HepG2 (cell line): ENCODE measurements around the gene NUDT22. TPM values are rescaled to one million over a fixed set of nuclear protein-coding genes. Genes with fewer than 3 reads are reported as not detected.

ENCODE experiments used
- AGO1 ChIP-seq: fragments of 200-400 bp; formaldehyde crosslinking; IDR thresholded peaks from 2 replicates; pipeline ENCODE4 v1.6.1; 2017; ENCODE audit warnings: mild to moderate bottlenecking, low read depth, low read length, moderate library complexity; ENCODE audit not compliant: poor library complexity, severe bottlenecking
- AKAP8 ChIP-seq: sonication (generic); formaldehyde crosslinking; IDR thresholded peaks from 2 replicates; pipeline ENCODE4 v1.5.1; 2020; ENCODE audit warnings: mild to moderate bottlenecking, missing genetic modification reagents
- CREBL2 ChIP-seq: sonication (generic); formaldehyde crosslinking; IDR thresholded peaks from 2 replicates; pipeline ENCODE4 v1.8.1; 2023; ENCODE audit warnings: missing genetic modification reagents, mild to moderate bottlenecking, borderline replicate concordance
- ETV5 ChIP-seq: IDR thresholded peaks from 2 replicates; pipeline ENCODE4 v1.6.1; 2018; ENCODE audit warnings: missing biosample characterization, missing genetic modification reagents, inconsistent platforms, borderline replicate concordance
- FOXM1 ChIP-seq: sonication (generic); formaldehyde crosslinking; IDR thresholded peaks from 2 replicates; pipeline ENCODE4 v1.5.0; 2020; ENCODE audit warnings: missing genetic modification reagents
- HNF4A ChIP-seq: sonication (generic); formaldehyde crosslinking; IDR thresholded peaks from 2 replicates; pipeline ENCODE4 v1.4.0; 2020; ENCODE audit warnings: missing genetic modification reagents
- MAFF ChIP-seq: IDR thresholded peaks from 2 replicates; pipeline ENCODE4 v1.6.1; 2011; ENCODE audit warnings: low read depth, low read length, improper control_type of control experiment
- MLX ChIP-seq: IDR thresholded peaks from 2 replicates; pipeline ENCODE4 v1.6.1; 2016
- NFATC3 ChIP-seq: sonication (generic); formaldehyde crosslinking; IDR thresholded peaks from 2 replicates; pipeline ENCODE4 v1.5.1; 2020; ENCODE audit warnings: mild to moderate bottlenecking, missing genetic modification reagents
- NFIB ChIP-seq: sonication (generic); formaldehyde crosslinking; IDR thresholded peaks from 2 replicates; pipeline ENCODE4 v1.9.0; 2021; ENCODE audit warnings: missing genetic modification reagents, mild to moderate bottlenecking, borderline replicate concordance
- PAWR ChIP-seq: sonication (generic); formaldehyde crosslinking; IDR thresholded peaks from 2 replicates; pipeline ENCODE4 v1.4.0; 2020; ENCODE audit warnings: missing genetic modification reagents, mild to moderate bottlenecking, borderline replicate concordance
- POLR2A ChIP-seq, 2 experiments: IDR thresholded peaks; 2 replicates each; pipeline ENCODE4 v1.6.1; 2011; ENCODE audit warnings: low read depth in 2 of 2, low read length in 2 of 2, mild to moderate bottlenecking in 1 of 2, moderate library complexity in 1 of 2; ENCODE audit not compliant: insufficient read depth in 1 of 2
- SRY ChIP-seq: sonication (generic); formaldehyde crosslinking; IDR thresholded peaks from 2 replicates; pipeline ENCODE4 v1.8.0; 2022; ENCODE audit warnings: mild to moderate bottlenecking, missing genetic modification reagents
- ZBTB7A ChIP-seq: sonication (generic); formaldehyde crosslinking; IDR thresholded peaks from 2 replicates; pipeline ENCODE4 v1.8.0; 2022; ENCODE audit warnings: mild to moderate bottlenecking, missing genetic modification reagents
- ZMYM2 ChIP-seq: sonication (generic); formaldehyde crosslinking; IDR thresholded peaks from 2 replicates; pipeline ENCODE4 v1.8.0; 2022; ENCODE audit warnings: mild to moderate bottlenecking, missing genetic modification reagents
- ZNF138 ChIP-seq: sonication (generic); formaldehyde crosslinking; IDR thresholded peaks from 2 replicates; pipeline ENCODE4 v1.5.0; 2020; ENCODE audit warnings: mild to moderate bottlenecking, low read depth, missing genetic modification reagents
- ZNF230 ChIP-seq: sonication (generic); formaldehyde crosslinking; IDR thresholded peaks from 2 replicates; pipeline ENCODE4 v1.4.0; 2020; ENCODE audit warnings: mild to moderate bottlenecking, missing genetic modification reagents
- ZNF280D ChIP-seq: sonication (generic); formaldehyde crosslinking; IDR thresholded peaks from 2 replicates; pipeline ENCODE4 v1.5.1; 2020; ENCODE audit warnings: mild to moderate bottlenecking, missing genetic modification reagents
- ZNF282 ChIP-seq: fragments of 450-650 bp; IDR thresholded peaks from 2 replicates; pipeline ENCODE4 v1.6.1; 2018; ENCODE audit not compliant: partially characterized antibody
- ZNF761 ChIP-seq: sonication (generic); formaldehyde crosslinking; conservative IDR thresholded peaks from 2 replicates; pipeline ENCODE4 v1.4.0; 2020; ENCODE audit warnings: mild to moderate bottlenecking, missing genetic modification reagents
- ZNF788 ChIP-seq: sonication (generic); formaldehyde crosslinking; IDR thresholded peaks from 2 replicates; pipeline ENCODE4 v1.5.0; 2020; ENCODE audit warnings: mild to moderate bottlenecking, missing genetic modification reagents, borderline replicate concordance
- ZNF891 ChIP-seq: sonication (generic); formaldehyde crosslinking; IDR thresholded peaks from 2 replicates; pipeline ENCODE4 v1.5.0; 2020; ENCODE audit warnings: mild to moderate bottlenecking, missing genetic modification reagents
- ZSCAN22 ChIP-seq: sonication (generic); formaldehyde crosslinking; IDR thresholded peaks from 2 replicates; pipeline ENCODE4 v1.4.0; 2020; ENCODE audit warnings: mild to moderate bottlenecking, missing genetic modification reagents
- ZSCAN30 ChIP-seq: sonication (generic); formaldehyde crosslinking; IDR thresholded peaks from 2 replicates; pipeline ENCODE4 v1.5.0; 2020; ENCODE audit warnings: mild to moderate bottlenecking, missing genetic modification reagents
- ZSCAN31 ChIP-seq: sonication (generic); formaldehyde crosslinking; IDR thresholded peaks from 2 replicates; pipeline ENCODE4 v1.5.0; 2020; ENCODE audit warnings: low read depth, mild to moderate bottlenecking, missing genetic modification reagents
- polyA plus RNA-seq, 8 experiments: library from polyadenylated mRNA; depleted of rRNA in 3 of 8; stranded (reverse) in 7 of 8; unstranded in 1 of 8; fragments of >200 nt; fragmentation: Illumina TruSeq in 4 of 8; extraction: Trizol in 4 of 8; gene quantifications; 2 replicates each; pipeline versions ENCODE4 v1.2.1 to v1.2.3, GENCODE V29; 2011 to 2016; ENCODE audit warnings: low read depth in 4 of 8, missing spikeins in 1 of 8, mixed read lengths in 1 of 8; ENCODE audit not compliant: insufficient read depth in 1 of 8
- total RNA-seq, 5 experiments: library from RNA; depleted of rRNA; stranded (reverse); fragments of >200 nt; fragmentation: Illumina TruSeq; extraction: Trizol; gene quantifications; 2 replicates each; pipeline ENCODE4 v1.2.3, GENCODE V29; 2016; ENCODE audit warnings: low read depth in 1 of 5

The NUDT22 gene
- total and polyA plus RNA-seq, 2 of the 13 experiments (the other 11 are each of a cell fraction or from before 2014, with no cell fraction given): 33.5 to 39.8 TPM

- no peak for TF ChIP-seq ZSCAN30 (CRISPR knock-in tag)
- TF ChIP-seq AGO1: no peak
- no peak for TF ChIP-seq ZBTB7A (CRISPR knock-in tag)
- no peak for TF ChIP-seq SRY (CRISPR knock-in tag)
- no peak for TF ChIP-seq ZNF761 (CRISPR knock-in tag)
- TF ChIP-seq ZNF891 (CRISPR knock-in tag): no peak
- no peak for TF ChIP-seq ZNF282
- peak in 1 of 2 experiments; percentile 44; a peak in 2 of 4 replicates for TF ChIP-seq POLR2A (IDR thresholded peaks at IDR 0.05; ENCODE audit: insufficient read depth in 1 of 2, low read depth in 2 of 2, low read length in 2 of 2)
- no peak for TF ChIP-seq MAFF
- no peak for TF ChIP-seq AKAP8
- TF ChIP-seq ZSCAN22 (CRISPR knock-in tag): no peak
- TF ChIP-seq ZNF788 (CRISPR knock-in tag): no peak
- TF ChIP-seq ZMYM2: no peak
- 0 out of 2 replicates have a peak, but pooled peaks have one; percentile 51 for TF ChIP-seq CREBL2 (CRISPR knock-in tag)
- peak; percentile 35; the same call in 1 of the 2 replicates for TF ChIP-seq ETV5 (CRISPR knock-in tag)
- no peak for TF ChIP-seq ZNF230 (CRISPR knock-in tag)
- TF ChIP-seq NFIB (CRISPR knock-in tag): no peak
- TF ChIP-seq HNF4A (CRISPR knock-in tag): no peak
- no peak for TF ChIP-seq FOXM1 (CRISPR knock-in tag)
- no peak for TF ChIP-seq ZSCAN31 (CRISPR knock-in tag)
- 0 out of 2 replicates have a peak, but pooled peaks have one; percentile 47 for TF ChIP-seq NFATC3
- no peak for TF ChIP-seq ZNF280D (CRISPR knock-in tag)
- TF ChIP-seq MLX (CRISPR knock-in tag): no peak
- TF ChIP-seq PAWR (CRISPR knock-in tag): no peak
- TF ChIP-seq ZNF138 (CRISPR knock-in tag): no peak
Observed at GRCh38 chr11:64241491-64242374, 15.7 kb downstream of the NUDT22 start (continued).
